Activated B cell treated with CpG ODN at 0.5 μM for 24 hours (primary cell): ENCODE results near the gene TERT. TPM values are rescaled to one million over a fixed set of nuclear protein-coding genes. Genes with fewer than 3 reads are reported as not detected.

Source experiments
- ATAC-seq: fragments of 200-7000 bp; cut with Tn5 transposase; one replicate; pipeline ENCODE4 v1.10.0; 2021; ENCODE audit warnings: low read depth, mild to moderate bottlenecking, moderate library complexity
- CTCF ChIA-PET: fragments of 350-600 bp; sonication (Branson Sonifier 250); formaldehyde crosslinking; loops from one replicate; lab custom pipeline; 2021; ENCODE audit warnings: antibody characterized with exemption; lab: Charles Lee
- POLR2A ChIA-PET: fragments of 350-600 bp; sonication (Branson Sonifier 250); formaldehyde crosslinking; loops from one replicate; lab custom pipeline; 2021; ENCODE audit warnings: antibody characterized with exemption; lab: Charles Lee
- DNase-seq: peaks from one replicate; pipeline ENCODE4 v3.0.0; 2022
- H3K27ac Mint-ChIP-seq: one replicate; pipeline ENCODE4 v1.8.0; 2020; ENCODE audit warnings: mixed read lengths
- H3K27me3 Mint-ChIP-seq: one replicate; pipeline ENCODE4 v1.8.0; 2021; ENCODE audit warnings: mixed read lengths
- H3K36me3 Mint-ChIP-seq: one replicate; pipeline ENCODE4 v1.8.0; 2021; ENCODE audit warnings: low read depth, mixed read lengths
- H3K4me1 Mint-ChIP-seq: one replicate; pipeline ENCODE4 v1.8.0; 2021; ENCODE audit warnings: mixed read lengths
- H3K4me3 Mint-ChIP-seq: one replicate; pipeline ENCODE4 v1.8.0; 2020; ENCODE audit warnings: mild to moderate bottlenecking, mixed read lengths
- H3K9me3 Mint-ChIP-seq: one replicate; pipeline ENCODE4 v1.8.0; 2020; ENCODE audit warnings: mixed read lengths
- CTCF ChIP-seq: fragments of 200-600 bp; IDR thresholded peaks from one replicate; pipeline ENCODE4 v1.8.0; 2022; ENCODE audit warnings: antibody characterized with exemption, mild to moderate bottlenecking
- intact Hi-C: fragments of 100-400 bp; cut with micrococcal nuclease; formaldehyde crosslinking; loops from one replicate; pipeline ENCODE4 v1.15.1; 2024
- total RNA-seq: library from RNA; stranded (reverse); gene quantifications from 2 replicates; pipeline ENCODE4 v1.2.3, GENCODE V29; 2022

TERT gene
- total RNA-seq, 1 donor from 2014 or later, result 0.35 TPM

GRCh38 chr5:1253456-1254105 is 41.3 kb downstream of the TERT start:
- intact Hi-C loops, result no loop called here
- Mint-ChIP-seq H3K27me3 (no peaks in the 10 kb centered on the region), H3K4me3 (no peak overlapping the region), H3K9me3 (no peaks in the 10 kb centered on the region), H3K4me1 (no peaks in the 10 kb centered on the region), H3K27ac (no peak overlapping the region), H3K36me3 (no peaks in the 10 kb centered on the region)
- ChIA-PET POLR2A (no interaction called here), CTCF (no interaction called here)
- ATAC-seq (no peak), DNase-seq (no peak)
- TF ChIP-seq CTCF, result no peak

- no peak overlapping the region for H3K27ac Mint-ChIP-seq
These were observed 42.2 kb downstream of the TERT start for GRCh38 chr5:1252681-1253080.

DNA sequence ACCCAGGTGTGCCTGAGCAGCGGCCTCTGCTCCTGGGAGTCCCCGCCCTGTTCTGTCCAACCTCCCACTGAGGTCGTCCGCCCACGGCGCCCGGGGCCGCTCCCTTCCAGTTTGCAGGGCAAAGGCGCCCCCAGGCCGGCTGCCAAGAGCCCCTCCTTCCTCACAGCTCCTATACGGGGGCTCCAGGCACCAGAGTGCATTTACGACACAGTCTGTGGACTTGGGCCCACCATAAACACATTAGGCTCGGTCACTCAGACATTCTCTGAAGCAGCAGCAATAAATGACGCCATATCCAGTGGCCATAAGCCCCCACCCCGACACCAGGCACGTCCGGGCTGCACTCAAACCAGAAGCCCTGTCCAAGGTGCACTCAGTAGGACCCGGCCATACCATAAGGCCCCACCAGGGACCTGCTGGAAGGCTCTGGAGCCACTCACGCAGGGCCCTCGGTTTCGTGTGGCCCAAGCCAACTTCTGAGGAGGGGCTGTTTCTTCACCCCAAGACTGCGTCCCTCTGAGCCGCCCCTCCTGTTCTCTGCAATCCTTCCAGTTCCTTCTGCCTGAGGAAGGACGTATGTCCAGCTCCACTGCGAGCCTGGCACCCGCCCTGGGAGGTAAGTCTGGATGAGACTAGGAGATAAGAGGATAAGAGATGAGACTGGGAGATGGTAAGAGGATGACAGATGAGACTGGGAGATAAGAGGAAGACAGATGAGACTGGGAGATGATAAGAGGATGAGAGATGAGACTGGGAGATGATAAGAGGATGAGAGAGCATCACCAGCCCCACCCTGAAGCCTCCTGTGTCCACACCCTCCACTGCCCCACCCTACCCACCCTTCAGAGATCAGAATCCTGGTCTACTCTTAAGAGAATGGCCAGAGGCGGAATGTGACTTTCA is 42.9 kb downstream of the TERT start:
- Mint-ChIP-seq H3K36me3 (no peaks in the 10 kb centered on the region), H3K27ac (no peak overlapping the region), H3K4me3 (no peak overlapping the region), H3K27me3 (peaks cover 6% of the 10 kb centered on the region), H3K9me3 (no peaks in the 10 kb centered on the region), H3K4me1 (no peaks in the 10 kb centered on the region)
- DNase-seq, result no peak
- intact Hi-C loops, result no loop called here
- no peak for TF ChIP-seq CTCF
- ChIA-PET CTCF (no interaction called here), POLR2A (no interaction called here)
- ATAC-seq, result no peak

More at GRCh38 chr5:1252681-1253080, 42.2 kb downstream of the TERT start:
- POLR2A ChIA-PET, result no interaction called here
- H3K4me3 Mint-ChIP-seq, result no peak overlapping the region
- no peak for TF ChIP-seq CTCF
- no peaks in the 10 kb centered on the region for H3K9me3 Mint-ChIP-seq
- H3K27me3 Mint-ChIP-seq, result peaks cover under 1% of the 10 kb centered on the region
- H3K36me3 Mint-ChIP-seq, result no peaks in the 10 kb centered on the region
- no peaks in the 10 kb centered on the region for H3K4me1 Mint-ChIP-seq
- DNase-seq (no peak), ATAC-seq (no peak)
- CTCF ChIA-PET, result no interaction called here
- intact Hi-C loops, result no loop called here

- TF ChIP-seq CTCF, result no peak
- no peaks in the 10 kb centered on the region for H3K4me1 Mint-ChIP-seq
- H3K36me3 Mint-ChIP-seq, result no peaks in the 10 kb centered on the region
- no peak overlapping the region for H3K27ac Mint-ChIP-seq
- ChIA-PET CTCF (no interaction called here), POLR2A (no interaction called here)
- DNase-seq, result no peak
- H3K4me3 Mint-ChIP-seq, result no peak overlapping the region
- no peaks in the 10 kb centered on the region for H3K9me3 Mint-ChIP-seq
- peaks cover 11% of the 10 kb centered on the region for H3K27me3 Mint-ChIP-seq
- ATAC-seq, result no peak
- intact Hi-C loops, result no loop called here
These were observed 45.2 kb downstream of the TERT start for GRCh38 chr5:1249366-1250280.
